IMR-90 (cell line): ENCODE measurements around the gene IL16. TPM values are rescaled to one million over a fixed set of nuclear protein-coding genes. Genes with fewer than 3 reads are reported as not detected.
A peak's percentile ranks its signal among the peaks of the same experiment; 100 is the strongest.

Experiments
- ATAC-seq: fragments of 200-7000 bp; cut with Tn5 transposase; 2 replicates; pipeline ENCODE4 v1.9.1; 2020; ENCODE audit warnings: low read depth, mild to moderate bottlenecking, moderate library complexity
- BruUV-seq: library from RNA; stranded (reverse); fragments of 400-500 nt; replicated peaks from 2 replicates; lab custom pipeline; 2021; lab: Mats Ljungman, UMichigan
- CTCF ChIA-PET: fragments of 300-600 bp; formaldehyde crosslinking; extraction: SDS; loops from one replicate; lab custom pipeline; 2021; ENCODE audit warnings: antibody characterized with exemption; lab: Yijun Ruan, JAX
- POLR2A ChIA-PET: fragments of 300-600 bp; sonication (Branson Sonifier 250); formaldehyde crosslinking; loops from one replicate; lab custom pipeline; 2022; ENCODE audit warnings: antibody characterized with exemption; ENCODE audit not compliant: unreplicated experiment; lab: Charles Lee
- DNase-seq: peaks from one replicate; pipeline ENCODE4 v3.0.0; 2013
- H2AFZ ChIP-seq: replicated peaks from 2 replicates; pipeline ENCODE3; 2013; ENCODE audit warnings: low read length, mild to moderate bottlenecking; ENCODE audit not compliant: poor library complexity
- H2AK5ac ChIP-seq: 2 replicates; pipeline ENCODE4 v1.6.1; 2013; ENCODE audit warnings: low read depth, low read length, inconsistent platforms
- H2AK9ac ChIP-seq: replicated peaks from 2 replicates; pipeline ENCODE3; 2013; ENCODE audit warnings: mild to moderate bottlenecking, low read depth, low read length, moderate library complexity; ENCODE audit not compliant: poor library complexity
- H2BK120ac ChIP-seq: 2 replicates; pipeline ENCODE4 v1.6.1; 2013; ENCODE audit warnings: low read depth, low read length, inconsistent platforms
- H2BK15ac ChIP-seq: 3 replicates; pipeline ENCODE4 v1.6.1; 2013; ENCODE audit warnings: low read depth, low read length, inconsistent platforms
- H2BK20ac ChIP-seq: 2 replicates; pipeline ENCODE4 v1.6.1; 2013; ENCODE audit warnings: low read depth, mild to moderate bottlenecking, inconsistent platforms, low read length, moderate library complexity
- H2BK5ac ChIP-seq: 2 replicates; pipeline ENCODE4 v1.6.1; 2013; ENCODE audit warnings: mild to moderate bottlenecking, low read depth, low read length, inconsistent platforms; ENCODE audit not compliant: poor library complexity, severe bottlenecking
- H3K14ac ChIP-seq: replicated peaks from 2 replicates; pipeline ENCODE4 v1.6.1; 2013; ENCODE audit warnings: low read depth, low read length, inconsistent platforms
- H3K18ac ChIP-seq: 2 replicates; pipeline ENCODE4 v1.6.1; 2013; ENCODE audit warnings: low read depth, low read length, control low read depth
- H3K23ac ChIP-seq: 2 replicates; pipeline ENCODE4 v1.6.1; 2013; ENCODE audit warnings: low read depth, low read length, inconsistent platforms
- H3K27ac ChIP-seq: 2 replicates; pipeline ENCODE4 v1.5.1; 2013; ENCODE audit warnings: mild to moderate bottlenecking, control low read depth, low read length; ENCODE audit not compliant: insufficient read depth
- H3K27me3 ChIP-seq: 2 replicates; pipeline ENCODE4 v1.6.1; 2013; ENCODE audit warnings: low read length; ENCODE audit not compliant: control insufficient read depth, insufficient read depth
- H3K36me3 ChIP-seq: 2 replicates; pipeline ENCODE4 v1.6.1; 2013; ENCODE audit warnings: low read length, mixed read lengths; ENCODE audit not compliant: control insufficient read depth, insufficient read depth
- H3K4ac ChIP-seq: 2 replicates; pipeline ENCODE4 v1.6.1; 2013; ENCODE audit warnings: low read depth, low read length, inconsistent platforms
- H3K4me1 ChIP-seq: 2 replicates; pipeline ENCODE4 v1.6.1; 2013; ENCODE audit warnings: low read length, mixed read lengths; ENCODE audit not compliant: control insufficient read depth, insufficient read depth
- H3K4me2 ChIP-seq: 2 replicates; pipeline ENCODE4 v1.6.1; 2013; ENCODE audit warnings: low read depth, mild to moderate bottlenecking, control low read depth, low read length, moderate library complexity
- H3K4me3 ChIP-seq: 2 replicates; pipeline ENCODE4 v1.5.1; 2013; ENCODE audit warnings: low read depth, mild to moderate bottlenecking, control low read depth, low read length, moderate library complexity; ENCODE audit not compliant: insufficient read depth
- H3K56ac ChIP-seq: 2 replicates; pipeline ENCODE4 v1.6.1; 2013; ENCODE audit warnings: low read length, inconsistent platforms; ENCODE audit not compliant: insufficient read depth; ENCODE audit errors: extremely low read depth
- H3K79me1 ChIP-seq, 2 experiments: 2 replicates each; pipeline ENCODE4 v1.6.1; 2013; ENCODE audit warnings: low read length in 2 of 2, inconsistent platforms in 1 of 2, low read depth in 1 of 2
- H3K9ac ChIP-seq: 2 replicates; pipeline ENCODE4 v1.6.1; 2013; ENCODE audit warnings: low read depth, low read length, control low read depth
- H3K9me1 ChIP-seq: 2 replicates; pipeline ENCODE4 v1.6.1; 2013; ENCODE audit warnings: low read length, inconsistent platforms; ENCODE audit not compliant: insufficient read depth
- H3K9me3 ChIP-seq: 2 replicates; pipeline ENCODE4 v1.6.1; 2013; ENCODE audit warnings: low read length; ENCODE audit not compliant: control insufficient read depth, insufficient read depth
- H4K20me1 ChIP-seq: 2 replicates; pipeline ENCODE4 v1.6.1; 2013; ENCODE audit warnings: low read length, inconsistent platforms; ENCODE audit not compliant: insufficient read depth
- H4K5ac ChIP-seq: 2 replicates; pipeline ENCODE4 v1.6.1; 2013; ENCODE audit warnings: mild to moderate bottlenecking, low read depth, low read length, control low read depth
- H4K8ac ChIP-seq, 2 experiments: 2 replicates each; pipeline ENCODE4 v1.6.1; 2013; ENCODE audit warnings: low read depth in 2 of 2, low read length in 2 of 2, control low read depth in 1 of 2, inconsistent platforms in 1 of 2
- H4K91ac ChIP-seq: 2 replicates; pipeline ENCODE4 v1.6.1; 2013; ENCODE audit warnings: low read depth, low read length, inconsistent platforms; ENCODE audit not compliant: insufficient read depth
- BHLHE40 ChIP-seq: fragments of 150-350 bp; IDR thresholded peaks from 2 replicates; pipeline ENCODE4 v1.6.1; 2016; ENCODE audit warnings: mild to moderate bottlenecking, low read depth, low read length
- CHD1 ChIP-seq: IDR thresholded peaks from 2 replicates; pipeline ENCODE4 v1.6.1; 2012; ENCODE audit warnings: low read depth, low read length, improper control_type of control experiment
- MAFK ChIP-seq: IDR thresholded peaks from 2 replicates; pipeline ENCODE4 v1.6.1; 2012; ENCODE audit warnings: low read depth, low read length, improper control_type of control experiment
- RAD21 ChIP-seq: IDR thresholded peaks from 2 replicates; pipeline ENCODE4 v1.6.1; 2012; ENCODE audit warnings: low read length, improper control_type of control experiment
- RCOR1 ChIP-seq: IDR thresholded peaks from 2 replicates; pipeline ENCODE4 v1.6.1; 2012; ENCODE audit warnings: mild to moderate bottlenecking, low read length, improper control_type of control experiment; ENCODE audit not compliant: insufficient replicate concordance
- WGBS, 2 experiments: methylation state at CpG; one replicate each; pipeline versions ENCODE4 v1.1.5 to v1.1.7; 2013; ENCODE audit warnings: missing lambda C conversion rate in 2 of 2; ENCODE audit not compliant: insufficient read length in 1 of 2; ENCODE audit errors: extremely low coverage in 2 of 2; 5-methylcytosine and 5-hydroxymethylcytosine counted together
- dilution Hi-C: fragments of 300-500 bp; cut with HindIII; formaldehyde crosslinking; loops from one replicate; pipeline ENCODE4 v1.14.3; 2018; ENCODE audit warnings: low sequenced_read_pairs; ENCODE audit not compliant: unreplicated experiment
- in situ Hi-C: fragments of 300-500 bp; cut with MboI; formaldehyde crosslinking; loops from 3 replicates; pipeline ENCODE4 v1.14.3; 2019; ENCODE audit warnings: low sequenced_read_pairs, inconsistent platforms, mixed read lengths
- intact Hi-C: fragments of 100-400 bp; cut with micrococcal nuclease; formaldehyde crosslinking; loops from 2 replicates; pipeline ENCODE4 v1.10.0; 2022
- polyA plus RNA-seq, 3 experiments: library from polyadenylated mRNA; depleted of rRNA; stranded (reverse); fragments of >200 nt; gene quantifications; 2 replicates each; pipeline ENCODE4 v1.2.3, GENCODE V29; 2012; ENCODE audit warnings: low replicate concordance in 1 of 3
- total RNA-seq: library from RNA; depleted of rRNA; stranded (reverse); fragments of >200 nt; gene quantifications from 2 replicates; pipeline ENCODE4 v1.2.3, GENCODE V29; 2012
- TF ChIP-seq, protein P1 (sequence below): fragments of 150-350 bp; IDR thresholded peaks from 2 replicates; pipeline ENCODE4 v1.6.1; 2016; ENCODE audit warnings: low read depth, mild to moderate bottlenecking, low read length, moderate library complexity, borderline replicate concordance

IL16 gene
- total and polyA plus RNA-seq, 2 of the 4 experiments (the other 2 are of a cell fraction), result 0.18 to 0.27 TPM

DNA sequence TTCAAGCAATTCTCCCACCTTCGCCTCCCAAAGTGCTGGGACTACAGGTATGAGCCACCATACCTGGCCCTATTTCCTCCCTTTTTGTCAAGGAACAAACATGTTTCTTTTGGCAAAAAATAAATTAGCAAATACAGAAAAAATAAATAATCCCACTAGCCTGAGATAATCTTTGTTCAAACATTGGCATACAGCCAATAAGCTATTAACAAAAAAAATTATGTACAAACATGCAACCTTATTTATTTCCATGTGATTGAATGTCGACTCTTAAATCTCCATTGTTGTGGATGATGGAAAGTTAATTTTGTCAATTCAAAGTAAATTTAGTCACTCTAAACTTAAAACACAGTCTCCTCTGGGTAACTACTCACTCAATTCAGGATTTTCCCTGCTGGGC lies 18.3 kb upstream of the IL16 start:
- TF ChIP-seq BHLHE40 (no peak), RCOR1 (no peak), MAFK (no peak), RAD21 (no peak), CHD1 (no peak)
- TF ChIP-seq, protein P1, sequence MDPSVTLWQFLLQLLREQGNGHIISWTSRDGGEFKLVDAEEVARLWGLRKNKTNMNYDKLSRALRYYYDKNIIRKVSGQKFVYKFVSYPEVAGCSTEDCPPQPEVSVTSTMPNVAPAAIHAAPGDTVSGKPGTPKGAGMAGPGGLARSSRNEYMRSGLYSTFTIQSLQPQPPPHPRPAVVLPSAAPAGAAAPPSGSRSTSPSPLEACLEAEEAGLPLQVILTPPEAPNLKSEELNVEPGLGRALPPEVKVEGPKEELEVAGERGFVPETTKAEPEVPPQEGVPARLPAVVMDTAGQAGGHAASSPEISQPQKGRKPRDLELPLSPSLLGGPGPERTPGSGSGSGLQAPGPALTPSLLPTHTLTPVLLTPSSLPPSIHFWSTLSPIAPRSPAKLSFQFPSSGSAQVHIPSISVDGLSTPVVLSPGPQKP, result no peak
- no peak overlapping the region for H3K27ac ChIP-seq
- H3K9me3 ChIP-seq, result no peaks in the 10 kb centered on the region
- no CpG with 5 or more reads among the region's 2 CpGs for WGBS, 2 experiments
- CTCF ChIA-PET, result interaction anchor here (1.0 kb wide), 1 partner anchor 14 kb away, joined by 5 read pairs; no protein-coding TSS in a partner anchor
- no peaks in the 10 kb centered on the region for H3K27me3 ChIP-seq
- in situ Hi-C loops, result no loop called here
- H3K4me1 ChIP-seq, result peaks cover 13% of the 10 kb centered on the region
- no peak overlapping the region for H4K91ac ChIP-seq
- H3K4ac ChIP-seq, result no peak overlapping the region; the same call in 1 of the 2 replicates
- H3K18ac ChIP-seq, result no peak overlapping the region
- no peak overlapping the region for H3K23ac ChIP-seq
- no peaks in the 10 kb centered on the region for H3K36me3 ChIP-seq
- peak overlapping the region; percentile 15; the same call in 1 of the 3 replicates for H2BK15ac ChIP-seq
- H2BK5ac ChIP-seq, result no peak overlapping the region
- H3K79me1 ChIP-seq, result 0 out of 4 replicates have a peak, but pooled peaks cover 0 to 4% of the 10 kb centered on the region in 2 experiments
- H4K8ac ChIP-seq, result no peak overlapping the region
- H2BK120ac ChIP-seq, result peak overlapping the region; percentile 2; the same call in 1 of the 2 replicates
- no peak overlapping the region for H3K4me2 ChIP-seq
- no peak overlapping the region for H4K5ac ChIP-seq
- DNase-seq, result no peak
- H2BK20ac ChIP-seq, result peak overlapping the region; percentile 49; the same call in 1 of the 2 replicates
- H3K4me3 ChIP-seq, result no peak overlapping the region
- no TSS peak for BruUV-seq
- no peak overlapping the region for H2AK9ac ChIP-seq
- H2AK5ac ChIP-seq, result peak overlapping the region; percentile 35
- no peak for ATAC-seq
- 0 out of 2 replicates have a peak, but pooled peaks cover 4% of the 10 kb centered on the region for H3K9me1 ChIP-seq
- no peak overlapping the region for H3K14ac ChIP-seq
- dilution Hi-C loops, result no loop called here
- no peak overlapping the region for H2AFZ ChIP-seq
- intact Hi-C loops, result no loop called here
- H3K9ac ChIP-seq, result no peak overlapping the region
- H4K20me1 ChIP-seq, result no peaks in the 10 kb centered on the region
- POLR2A ChIA-PET, result no interaction called here
- H3K56ac ChIP-seq, result no peak overlapping the region
